Right lung (tissue), 10 donors: ENCODE measurements around the gene TICAM1. TPM values are rescaled to one million over a fixed set of nuclear protein-coding genes. Genes with fewer than 3 reads are reported as not detected.
"Not testable (repeated sequence)": the region's sequence is repeated elsewhere in the genome, so short reads cannot be mapped to it uniquely, and the experiment has no call there.

Source experiments
- DNase-seq, 2 donors: peaks; one replicate each; pipeline ENCODE4 v3.0.0-alpha.2; 2013
- long read RNA-seq, 8 donors: transcript quantifications; one replicate each; lab custom pipeline, GENCODE V29; 2026
- polyA plus RNA-seq, 5 donors: library from polyadenylated mRNA; unstranded; fragments of 120-200 nt; gene quantifications; one replicate each; pipeline versions ENCODE4 v1.2.1 to v1.2.3, GENCODE V29; 2013; ENCODE audit warnings: inconsistent platforms in 1 of 5, low replicate concordance in 1 of 5; ENCODE audit not compliant: insufficient read length in 5 of 5, insufficient read depth in 1 of 5

TICAM1 gene
- polyA plus RNA-seq: 1 to 10 TPM; 5.7 to 9.0 (median 7.7) TPM
- long read RNA-seq, donor 1, partial matches to known transcripts: 0 of 2 reads
- long read RNA-seq, donor 1, other reads (novel, unspliced or antisense): 0 of 2 reads
- long read RNA-seq, donor 2, partial matches to known transcripts: 0 of 3 reads
- long read RNA-seq, donor 2, other reads (novel, unspliced or antisense): 0 of 3 reads
- long read RNA-seq, donor 3, partial matches to known transcripts: 0 of 3 reads
- long read RNA-seq, donor 3, other reads (novel, unspliced or antisense): 0 of 3 reads
- long read RNA-seq, donor 4, partial matches to known transcripts: 0 of 4 reads
- long read RNA-seq, donor 4, other reads (novel, unspliced or antisense): 0 of 4 reads
- long read RNA-seq, donor 5, partial matches to known transcripts: 0 of 3 reads
- long read RNA-seq, donor 5, other reads (novel, unspliced or antisense): 0 of 3 reads
- long read RNA-seq, donor 6, partial matches to known transcripts: 0 of 1 reads
- long read RNA-seq, donor 6, other reads (novel, unspliced or antisense): 0 of 1 reads
- long read RNA-seq, donor 7, partial matches to known transcripts: 0 of 3 reads
- long read RNA-seq, donor 7, other reads (novel, unspliced or antisense): 0 of 3 reads
- long read RNA-seq, donor 8, partial matches to known transcripts: 0 of 3 reads
- long read RNA-seq, donor 8, other reads (novel, unspliced or antisense): 0 of 3 reads

DNA sequence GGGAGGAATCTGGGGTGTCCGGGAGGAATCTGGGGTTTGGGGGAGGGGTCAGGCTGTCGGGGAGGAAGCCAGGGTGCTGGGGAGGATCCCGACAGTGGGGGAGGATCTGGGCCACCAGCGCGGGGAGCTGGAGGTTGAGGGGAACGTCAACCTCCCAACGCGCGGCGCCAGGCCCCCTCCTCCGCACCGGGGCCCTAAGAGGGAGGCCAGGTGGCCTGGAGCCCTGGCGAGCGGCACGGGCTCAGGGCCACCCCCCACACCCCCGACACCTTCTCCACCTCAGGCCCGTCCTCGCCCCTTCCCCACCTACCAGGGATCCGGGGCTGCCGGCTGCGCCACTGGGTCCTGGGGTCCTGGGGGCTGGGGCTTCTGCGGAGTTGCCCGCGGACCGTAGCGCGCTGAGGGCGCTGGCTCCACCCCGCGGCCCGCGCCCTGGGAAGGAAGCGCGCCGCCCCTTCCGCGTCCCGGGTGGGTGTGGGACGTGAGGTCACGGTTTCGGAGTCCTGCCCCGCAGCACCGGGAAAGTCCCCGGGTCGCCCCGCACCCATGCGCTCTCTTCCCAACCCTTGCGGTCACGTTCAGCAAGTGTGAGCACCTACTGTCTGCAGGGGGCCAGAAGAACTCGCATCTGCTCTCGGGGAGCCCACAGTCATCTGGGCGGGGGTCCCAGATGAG is at the start of gene TICAM1:
TSS of gene TICAM1 (minus strand) at position 409 of the 675 bp plus-strand sequence. CDS start 13,335 bp downstream, outside the sequence.
- peak; percentile 61 for DNase-seq

DNA sequence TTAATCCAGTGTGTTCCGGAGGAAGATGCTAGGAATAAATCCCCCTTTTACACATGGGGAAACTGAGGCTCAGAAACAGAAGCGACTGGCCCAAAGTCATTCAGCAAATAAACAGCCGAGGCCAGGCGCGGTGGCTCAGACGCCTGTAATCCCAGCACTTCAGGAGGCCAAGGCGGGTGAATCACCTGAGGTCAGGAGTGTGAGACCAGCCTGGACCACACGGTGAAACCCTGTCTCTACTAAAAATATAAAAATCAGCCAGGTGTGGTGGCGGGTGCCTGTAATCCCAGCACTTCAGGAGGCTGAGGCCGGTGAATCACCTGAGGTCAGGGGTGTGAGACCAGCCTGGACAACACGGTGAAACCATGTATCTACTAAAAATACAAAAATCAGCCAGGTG is 47.5 kb upstream of the TICAM1 start:
- DNase-seq: no peak

- no peak for DNase-seq
Measured at GRCh38 chr19:4878491-4878968, 47.0 kb upstream of the TICAM1 start.

DNA sequence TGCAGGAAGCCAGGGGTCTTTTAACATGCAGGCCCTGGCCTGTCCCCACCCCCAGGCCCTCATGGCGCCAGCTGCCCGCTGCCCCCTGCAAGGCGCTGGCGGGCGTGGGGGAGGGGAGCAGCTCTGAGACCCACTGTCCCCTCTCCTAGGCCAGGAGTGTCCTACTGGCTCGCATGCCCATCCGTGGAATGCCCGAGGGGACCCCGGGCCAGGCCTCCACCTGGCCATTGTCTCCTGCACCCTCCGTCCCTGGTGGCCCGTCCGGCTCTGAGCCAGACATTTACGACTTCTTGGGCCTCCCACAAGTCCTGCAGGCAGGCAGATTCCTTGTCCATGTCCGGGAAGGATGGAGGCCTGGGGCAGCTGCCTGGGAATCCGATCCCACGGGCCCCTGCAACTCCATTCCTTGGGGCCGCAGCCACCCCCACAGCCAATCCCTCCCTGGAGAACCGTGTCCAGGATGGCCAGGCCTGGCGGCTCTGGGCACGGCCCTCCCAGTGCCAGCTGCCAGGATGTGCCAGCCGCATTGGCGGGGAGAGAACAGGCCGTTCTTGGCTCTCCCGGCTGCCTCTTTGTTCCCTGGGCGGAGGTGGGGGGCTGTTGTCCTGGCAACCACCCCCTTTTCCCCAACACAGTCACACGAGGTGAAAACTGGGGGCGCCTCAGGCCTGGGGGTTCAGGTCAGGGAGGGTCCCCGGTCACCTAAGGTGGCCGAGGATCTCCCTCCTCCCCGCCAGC is 46.4 kb upstream of the TICAM1 start:
- no peak for DNase-seq

DNA sequence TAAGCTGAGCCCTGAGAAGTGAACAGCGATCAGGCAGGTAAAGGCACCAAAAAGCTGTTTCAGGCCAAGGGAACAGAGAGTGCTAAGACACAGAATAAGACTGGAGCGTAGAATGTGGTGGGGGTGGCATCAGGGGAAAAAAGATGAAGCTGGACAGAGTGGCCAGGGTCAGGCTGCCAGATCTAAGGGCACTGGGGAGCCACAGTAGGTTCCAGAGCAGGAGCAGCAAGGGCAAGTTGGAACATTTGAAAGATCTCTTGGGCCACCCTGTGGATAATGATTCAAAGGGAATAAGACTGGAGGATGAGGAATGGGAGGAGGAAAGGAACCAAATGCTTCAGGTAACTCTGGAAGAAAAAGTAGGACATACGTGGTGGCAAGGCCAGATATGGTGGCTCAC is 42.4 kb upstream of the TICAM1 start:
- no peak for DNase-seq

DNA sequence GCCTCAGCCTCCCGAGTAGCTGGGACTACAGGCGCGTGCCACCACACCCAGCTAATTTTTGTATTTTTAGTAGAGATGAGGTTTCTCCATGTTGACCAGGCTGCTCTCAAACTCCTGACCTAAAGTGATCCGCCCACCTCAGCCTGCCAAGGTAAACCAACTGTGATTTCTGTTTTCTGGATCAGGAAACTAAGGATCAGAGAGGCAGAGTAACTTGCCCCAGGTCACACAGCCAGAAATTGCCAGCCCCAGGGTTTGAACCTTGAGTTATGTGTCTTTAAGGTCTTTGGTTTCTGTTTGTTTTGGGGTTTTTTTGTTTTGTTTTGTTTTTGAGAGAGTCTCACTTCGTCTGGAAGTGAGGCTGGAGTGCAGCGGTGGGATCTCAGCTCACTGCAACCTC is 40.2 kb upstream of the TICAM1 start:
- no peak for DNase-seq

DNA sequence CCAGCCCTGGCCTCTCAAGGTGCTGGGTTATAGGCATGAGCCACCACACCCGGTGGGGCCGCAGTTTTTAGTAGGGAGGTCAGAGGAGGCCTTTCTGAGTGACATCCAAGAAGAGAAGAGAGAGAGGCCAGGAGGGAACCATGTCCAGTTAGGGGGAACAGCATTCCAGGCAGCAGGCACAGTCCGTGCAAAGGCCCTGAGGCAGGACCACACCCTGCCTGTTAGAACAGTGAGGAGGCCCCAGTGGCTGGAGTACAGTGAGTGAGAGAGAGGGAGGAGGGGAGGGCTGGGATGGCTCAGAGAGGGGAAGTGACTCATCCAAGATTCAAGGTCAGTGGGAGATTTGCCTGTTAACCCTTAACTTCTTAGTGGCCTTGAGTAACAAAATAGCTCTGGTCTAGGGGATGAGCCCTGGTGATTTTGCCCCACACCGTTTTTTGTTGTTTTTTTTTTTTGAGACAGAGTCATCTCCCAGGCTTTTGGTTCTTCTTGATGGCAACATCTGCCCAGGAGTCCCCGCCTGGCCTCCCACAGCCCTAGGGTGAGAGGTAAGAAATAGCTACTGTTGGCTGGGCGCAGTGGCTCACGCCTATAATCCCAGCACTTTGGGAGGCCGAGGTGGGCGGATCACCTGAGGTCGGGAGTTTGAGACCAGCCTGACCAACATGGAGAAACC is 38.7 kb upstream of the TICAM1 start:
- no peak for DNase-seq

DNA sequence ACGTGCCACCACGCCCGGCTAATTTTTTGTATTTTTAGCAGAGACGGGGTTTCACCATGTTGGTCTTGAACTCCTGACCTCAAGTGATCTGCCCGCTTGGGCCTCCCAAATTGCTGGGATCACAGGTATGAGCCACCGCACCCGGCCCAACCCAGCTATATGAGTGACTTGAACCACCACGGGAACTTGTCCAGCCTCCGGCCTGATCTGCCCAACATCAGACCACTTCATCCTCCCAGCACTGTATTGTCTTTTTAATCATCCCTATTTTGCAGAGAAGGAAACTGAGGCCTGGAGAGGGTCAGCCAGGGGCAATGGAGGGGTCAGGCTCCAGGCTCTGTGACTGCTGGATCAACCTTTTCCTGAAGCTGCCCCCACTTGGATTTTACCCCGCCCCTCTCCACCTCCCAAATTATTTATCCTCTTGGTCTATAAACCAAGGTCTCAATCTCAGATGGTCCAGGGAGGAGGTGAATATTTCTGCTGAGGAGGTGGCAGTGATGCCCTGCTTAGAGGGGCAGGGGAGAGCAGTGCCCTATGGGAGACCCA is 36.8 kb upstream of the TICAM1 start:
- no peak for DNase-seq

DNA sequence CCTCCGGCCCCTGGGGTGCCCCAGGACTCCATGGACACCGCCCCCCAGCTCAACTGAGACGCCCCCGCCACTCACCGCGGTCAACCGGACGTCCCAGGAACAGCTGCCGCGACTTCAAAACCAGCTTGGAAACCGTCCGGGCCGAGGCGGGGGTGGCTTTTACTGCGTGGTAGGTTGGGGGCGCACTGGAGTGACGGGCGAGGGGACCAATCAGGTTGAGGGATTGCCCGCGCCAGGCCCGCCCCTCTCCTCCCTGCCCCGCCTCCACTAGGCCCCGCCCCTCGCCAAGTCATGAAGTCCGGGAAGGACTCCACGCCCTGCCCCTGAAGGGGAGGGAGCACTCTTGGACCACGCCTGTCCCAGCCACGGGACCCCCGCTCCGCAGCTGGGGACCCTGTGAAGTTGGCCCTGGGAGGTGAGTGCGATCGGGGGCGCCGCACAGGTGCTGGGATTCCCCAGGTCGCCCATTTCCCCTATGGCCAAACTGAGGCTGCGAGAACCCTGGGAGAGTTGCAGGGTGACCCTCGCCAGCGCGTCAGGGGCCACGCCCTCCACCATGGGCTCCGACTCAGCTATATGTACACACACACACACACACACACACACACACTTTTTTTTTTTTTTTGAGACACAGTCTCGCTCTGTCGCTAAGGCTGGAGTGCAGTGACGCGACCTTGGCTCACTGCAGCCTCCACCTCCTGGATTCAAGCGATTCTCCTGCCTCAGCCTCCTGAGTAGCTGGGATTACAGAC is 36.2 kb upstream of the TICAM1 start, which contains the start of gene PLIN3:
TSS of gene PLIN3 (minus strand) at position 134 of the 752 bp plus-strand sequence. CDS start 6,273 bp downstream, outside the sequence.
- peak; percentile 93 to 96 for DNase-seq

- DNase-seq: peak; percentile 45 to 46
Measured at GRCh38 chr19:4866595-4867424, 35.3 kb upstream of the TICAM1 start.

DNA sequence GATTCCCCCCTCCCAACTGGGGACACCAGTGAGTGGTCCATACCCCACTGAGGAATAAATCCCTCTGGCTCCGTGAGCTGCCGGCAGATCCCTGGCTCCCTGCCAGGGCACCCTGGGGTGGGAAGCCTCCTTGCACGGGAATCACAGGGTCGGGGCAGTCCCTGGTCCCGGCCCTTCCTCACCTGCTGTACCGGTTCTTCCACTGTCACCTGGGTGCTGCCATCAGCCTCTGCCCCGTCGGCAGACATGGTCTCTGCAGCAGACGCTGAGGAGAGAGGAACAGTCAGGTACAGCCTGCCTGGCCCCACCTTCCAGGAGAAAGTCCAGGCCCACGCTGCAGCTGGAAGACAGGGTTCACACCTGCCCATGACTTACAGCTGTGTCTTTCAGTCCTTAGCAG is 29.6 kb upstream of the TICAM1 start:
- DNase-seq: no peak

GRCh38 chr19:4859697-4860096 is 28.2 kb upstream of the TICAM1 start:
- DNase-seq: no peak

DNA sequence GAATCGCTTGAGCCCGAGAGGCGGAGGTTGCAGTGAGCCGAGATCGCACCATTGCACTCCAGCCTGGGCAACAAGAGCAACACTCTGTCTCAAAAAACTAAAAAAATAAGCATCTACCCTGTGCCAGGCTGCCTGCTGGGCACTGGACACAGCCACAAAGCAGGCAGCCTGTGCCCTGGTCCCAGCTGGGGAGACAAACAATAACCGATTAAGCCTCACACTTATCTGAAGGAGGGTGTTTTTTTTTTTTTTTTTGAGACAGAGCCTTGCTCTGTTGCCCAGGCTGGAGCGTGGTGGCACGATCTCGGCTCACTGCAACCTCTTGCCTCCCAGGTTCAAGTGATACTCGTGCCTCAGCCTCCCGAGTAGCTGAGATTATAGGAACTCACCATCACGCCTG is 25.0 kb upstream of the TICAM1 start:
- DNase-seq: not testable (repeated sequence)

DNA sequence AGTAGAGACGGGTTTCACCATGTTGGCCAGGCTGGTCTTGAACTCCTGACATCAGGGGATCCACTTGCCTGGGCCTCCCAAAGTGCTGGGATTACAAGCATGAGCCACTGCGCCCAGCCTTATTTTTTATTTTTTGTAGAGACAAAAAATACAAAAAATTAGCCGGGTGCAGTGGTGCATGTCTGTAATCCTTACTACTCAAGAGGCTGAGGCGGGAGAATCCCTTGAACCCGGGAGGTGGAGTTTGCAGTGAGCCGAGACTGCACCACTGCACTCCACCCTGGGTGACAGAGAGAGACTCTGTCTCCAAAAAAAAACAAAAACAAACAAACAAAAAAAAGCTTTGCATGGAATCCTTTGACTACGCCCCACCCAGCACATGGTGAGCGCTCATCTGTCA is 22.0 kb upstream of the TICAM1 start:
- DNase-seq: not testable (repeated sequence)

DNA sequence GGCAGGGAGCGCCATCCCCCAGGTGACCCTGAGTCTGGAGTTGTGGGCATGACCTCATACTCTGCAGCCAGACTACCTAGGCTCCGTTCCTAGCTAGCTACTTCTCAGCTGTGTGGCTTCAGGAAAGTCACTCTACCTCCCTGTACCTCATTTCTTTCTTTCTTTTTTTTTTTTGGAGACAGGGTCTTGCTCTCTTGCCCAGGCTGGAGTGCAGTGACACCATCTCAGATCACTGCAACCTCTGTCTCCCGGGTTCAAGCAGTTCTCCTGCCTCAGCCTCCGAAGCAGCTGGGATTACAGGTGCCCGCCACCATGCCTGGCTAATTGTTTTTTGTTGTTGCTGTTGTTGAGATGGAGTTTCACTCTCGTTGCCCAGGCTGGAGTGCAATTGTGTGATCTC is 21.0 kb upstream of the TICAM1 start:
- no peak for DNase-seq

DNA sequence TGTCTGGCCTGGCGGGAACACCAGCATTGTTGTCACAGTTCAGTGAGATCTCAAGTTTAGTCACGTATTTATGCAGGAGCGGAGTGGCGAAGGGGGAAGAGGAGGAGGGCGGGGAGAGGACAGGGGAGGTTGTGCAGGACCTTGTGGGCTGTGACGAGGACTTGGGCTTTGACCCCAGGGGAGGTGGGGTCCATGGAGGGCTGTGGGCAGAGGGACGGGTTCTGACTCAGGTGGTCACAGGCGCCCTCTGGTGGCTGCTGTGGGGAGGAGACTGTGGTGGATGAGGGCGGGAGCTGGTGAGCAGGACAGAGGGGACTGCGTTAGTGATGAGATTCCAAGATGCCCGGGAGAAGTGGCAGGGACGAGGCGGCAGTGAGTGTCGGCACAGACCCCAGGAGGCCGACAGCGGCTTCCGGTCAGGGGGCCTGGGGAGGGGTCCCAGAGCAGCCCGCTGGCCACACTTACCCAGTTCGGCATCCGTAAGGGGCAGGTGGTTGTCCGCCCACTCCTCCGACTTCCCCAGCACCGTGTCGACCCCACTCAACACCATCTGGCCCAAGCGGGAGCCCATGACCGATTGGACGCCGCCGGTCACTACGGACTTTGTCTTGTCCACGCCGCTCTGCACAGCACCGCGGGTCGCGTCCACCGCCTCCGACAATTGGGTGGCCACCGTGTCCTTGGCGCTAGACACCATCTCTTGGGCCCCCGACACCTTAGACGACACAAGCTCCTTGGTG is 20.2 kb upstream of the TICAM1 start:
- DNase-seq: peak in 1 of 2 donors; percentile 28

DNA sequence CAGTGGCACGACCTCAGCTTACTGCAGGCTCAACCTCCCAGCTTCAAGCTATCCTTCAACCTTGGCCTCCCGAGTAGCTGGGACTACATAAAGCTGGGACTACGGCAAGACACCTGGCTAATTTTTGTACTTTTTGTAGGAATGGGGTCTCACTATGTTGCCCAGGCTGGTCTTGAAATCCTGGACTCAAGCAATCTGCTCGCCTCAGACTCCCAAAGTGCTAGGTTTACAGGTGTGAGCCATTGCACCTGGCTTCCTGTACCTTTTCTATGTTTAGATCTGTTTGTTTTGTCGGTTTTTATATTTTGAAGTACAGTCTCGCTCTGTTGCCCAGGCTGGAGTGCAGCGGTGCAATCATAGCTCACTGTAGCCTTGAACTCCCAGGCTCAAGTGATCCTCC is 17.5 kb upstream of the TICAM1 start:
- no peak for DNase-seq
